H54 (cell line): ENCODE data around the gene FRS3.

Experiments used
- DNase-seq: peaks from one replicate; pipeline ENCODE4 v3.0.0; 2011; ENCODE audit warnings: low spot score, mixed read lengths; ENCODE audit not compliant: insufficient read length
- FAIRE-seq: peaks from 3 replicates; lab custom pipeline; 2011; peaks lifted over from hg19 to GRCh38; lab: Jason Lieb, UNC
- POLR2A ChIP-seq: IDR thresholded peaks from 2 replicates; pipeline ENCODE4 v1.6.1; 2011; ENCODE audit warnings: low read depth, mild to moderate bottlenecking, low read length

Gene FRS3

GRCh38 chr6:41735427-41736185 lies 44.1 kb downstream of the FRS3 start, which contains the start of gene TFEB:
TSS of gene TFEB (minus strand) at chr6:41735608. CDS start at chr6:41691213, 44,395 bp downstream.
- peak; percentile 95 for DNase-seq
- 0 out of 2 replicates have a peak, but pooled peaks have one; percentile 8 for TF ChIP-seq POLR2A
- FAIRE-seq = no peak

- no peak for TF ChIP-seq POLR2A
- DNase-seq = peak; percentile 80
- no peak for FAIRE-seq
These were observed 44.9 kb downstream of the FRS3 start for GRCh38 chr6:41734666-41735426.

GRCh38 chr6:41733707-41734665 lies 45.7 kb downstream of the FRS3 start:
- TF ChIP-seq POLR2A = peak; percentile 38; the same call in 1 of the 2 replicates
- FAIRE-seq (no peak), DNase-seq (peak; percentile 89)

- no peak for FAIRE-seq
- no peak for DNase-seq
- no peak for TF ChIP-seq POLR2A
These were observed 46.4 kb downstream of the FRS3 start for GRCh38 chr6:41733360-41733706.

- no peak for DNase-seq
- TF ChIP-seq POLR2A = no peak
- FAIRE-seq = no peak
These were observed 46.9 kb downstream of the FRS3 start for GRCh38 chr6:41732591-41733359.

GRCh38 chr6:41732149-41732548 lies 47.6 kb downstream of the FRS3 start:
- DNase-seq (no peak), FAIRE-seq (no peak)
- TF ChIP-seq POLR2A = no peak

- TF ChIP-seq POLR2A = no peak
- no peak for DNase-seq
- FAIRE-seq = no peak
These were observed 48.1 kb downstream of the FRS3 start for GRCh38 chr6:41731561-41732086.

GRCh38 chr6:41730531-41731436 lies 48.9 kb downstream of the FRS3 start:
- FAIRE-seq (no peak), DNase-seq (no peak)
- TF ChIP-seq POLR2A = 0 out of 2 replicates have a peak, but pooled peaks have one; percentile 26

- DNase-seq (no peak), FAIRE-seq (no peak)
- no peak for TF ChIP-seq POLR2A
These were observed 50.1 kb downstream of the FRS3 start for GRCh38 chr6:41729624-41730023.

GRCh38 chr6:41728954-41729353 lies 50.7 kb downstream of the FRS3 start:
- no peak for FAIRE-seq
- no peak for TF ChIP-seq POLR2A
- DNase-seq = no peak

GRCh38 chr6:41728073-41728936 lies 51.4 kb downstream of the FRS3 start:
- DNase-seq (no peak), FAIRE-seq (no peak)
- no peak for TF ChIP-seq POLR2A
